Activated effector memory CD4-positive, alpha-beta T cell treated with anti-CD3 and anti-CD28 coated beads, Interleukin-2, amount 50 U/mL, for 16 hours (primary cell): ENCODE measurements around the gene RUNX2.

Experiments used
- DNase-seq: peaks from one replicate; pipeline ENCODE4 v3.0.0-alpha.2; 2020

Gene RUNX2

GRCh38 chr6:45491048-45491735 is 163.1 kb downstream of the RUNX2 start:
- DNase-seq: no peak

GRCh38 chr6:45491874-45492273 is 163.7 kb downstream of the RUNX2 start:
- DNase-seq: no peak

GRCh38 chr6:45493761-45494160 is 165.6 kb downstream of the RUNX2 start:
- no peak for DNase-seq

GRCh38 chr6:45494416-45495135 is 166.4 kb downstream of the RUNX2 start:
- DNase-seq: peak; percentile 63

- peak; percentile 68 for DNase-seq
Observed at GRCh38 chr6:45495429-45496084, 167.4 kb downstream of the RUNX2 start.

- DNase-seq: no peak
Observed at GRCh38 chr6:45496085-45496433, 167.9 kb downstream of the RUNX2 start.

GRCh38 chr6:45498591-45498990 is 170.5 kb downstream of the RUNX2 start:
- DNase-seq: no peak

- DNase-seq: no peak
Observed at GRCh38 chr6:45500924-45501816, 173.0 kb downstream of the RUNX2 start.

- DNase-seq: no peak
Observed at GRCh38 chr6:45502456-45502855, 174.3 kb downstream of the RUNX2 start.

- no peak for DNase-seq
Observed at GRCh38 chr6:45504947-45505346, 176.8 kb downstream of the RUNX2 start.

- no peak for DNase-seq
Observed at GRCh38 chr6:45505470-45505869, 177.3 kb downstream of the RUNX2 start.

- no peak for DNase-seq
Observed at GRCh38 chr6:45507186-45507585, 179.1 kb downstream of the RUNX2 start.

GRCh38 chr6:45509426-45509825 is 181.3 kb downstream of the RUNX2 start:
- DNase-seq: no peak

GRCh38 chr6:45512717-45513116 is 184.6 kb downstream of the RUNX2 start:
- DNase-seq: no peak

- DNase-seq: no peak
Observed at GRCh38 chr6:45513213-45513618, 185.1 kb downstream of the RUNX2 start.

GRCh38 chr6:45513843-45514242 is 185.7 kb downstream of the RUNX2 start:
- DNase-seq: no peak

- no peak for DNase-seq
Observed at GRCh38 chr6:45514454-45515230, 186.5 kb downstream of the RUNX2 start.

- DNase-seq: no peak
Observed at GRCh38 chr6:45518013-45518720, 190.0 kb downstream of the RUNX2 start.

- DNase-seq: no peak
Observed at GRCh38 chr6:45521226-45521625, 193.1 kb downstream of the RUNX2 start.

- DNase-seq: no peak
Observed at GRCh38 chr6:45522486-45522885, 194.4 kb downstream of the RUNX2 start.

- no peak for DNase-seq
Observed at GRCh38 chr6:45527210-45527609, 199.1 kb downstream of the RUNX2 start.
